T-helper 22 cell (primary cell): ENCODE measurements around the gene ATP11A.

ENCODE experiments used
- DNase-seq: peaks from one replicate; pipeline ENCODE4 v3.0.0-alpha.2; 2020; ENCODE audit warnings: low read depth

Gene ATP11A

DNA sequence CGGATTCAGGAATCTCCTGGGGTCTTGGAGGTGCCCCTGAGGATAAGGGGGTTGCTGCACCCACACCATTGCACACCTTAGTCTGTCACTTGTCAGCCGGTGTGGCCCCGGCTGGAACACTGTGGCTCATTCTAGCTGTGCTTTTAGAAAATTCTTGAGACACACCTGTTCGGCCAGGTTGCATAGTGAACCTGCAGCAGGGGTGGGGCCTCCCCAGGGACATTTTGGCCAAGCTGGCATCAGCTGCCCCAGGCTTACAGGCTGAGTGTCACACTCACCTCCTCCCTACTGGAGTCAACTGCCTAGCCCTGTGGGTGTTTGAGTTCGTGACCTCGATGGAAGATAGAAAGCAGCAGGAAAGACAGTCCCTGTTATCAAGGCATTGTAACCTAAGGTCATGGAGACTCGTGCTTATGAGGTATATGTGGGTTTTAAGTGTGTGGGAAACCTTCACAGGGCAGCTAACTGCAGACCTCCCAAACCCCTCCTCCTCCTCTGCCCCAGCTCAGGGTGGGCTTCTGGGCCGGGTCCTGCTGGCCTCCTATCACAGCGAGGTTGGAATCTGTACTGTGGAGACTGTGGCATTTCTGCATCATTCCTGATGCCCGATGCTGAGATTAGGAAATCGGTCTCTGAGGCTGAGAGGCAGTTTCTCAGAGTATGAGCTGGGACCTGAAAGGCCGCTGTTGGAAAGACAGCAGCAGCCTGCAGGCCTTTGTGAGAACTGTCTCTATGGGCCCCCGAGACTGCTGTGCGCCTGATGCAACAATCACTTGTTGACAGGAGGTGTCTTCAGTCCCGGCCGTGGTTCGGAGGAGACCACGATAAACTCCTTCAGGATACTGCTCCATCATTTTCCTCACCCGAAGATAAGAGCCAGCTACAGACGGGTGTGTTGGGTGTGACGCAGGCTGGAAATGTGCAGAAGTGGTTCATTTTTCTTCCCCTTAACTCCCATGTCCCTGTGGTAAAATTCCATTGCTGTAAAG lies 72.2 kb downstream of the ATP11A start:
- DNase-seq = no peak

DNA sequence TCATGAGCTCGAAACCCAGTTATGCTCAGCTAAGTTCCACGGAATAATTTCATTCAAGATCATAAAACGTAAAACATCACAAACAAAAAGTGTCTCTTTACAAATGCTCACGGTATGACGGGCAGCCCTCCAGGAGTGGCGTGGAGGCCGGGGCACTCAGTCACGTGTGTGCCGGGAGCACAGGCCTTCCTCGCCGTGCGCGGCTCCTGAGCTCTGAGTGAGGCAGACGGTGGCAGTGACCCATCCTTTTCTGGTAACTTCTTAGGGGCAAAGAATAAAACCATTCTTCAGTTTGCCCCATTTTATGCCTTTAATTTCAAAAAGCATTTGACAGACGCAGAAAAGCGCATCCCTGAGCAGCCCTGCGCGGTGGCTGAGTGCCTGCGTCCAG lies 72.8 kb downstream of the ATP11A start:
- no peak for DNase-seq

DNA sequence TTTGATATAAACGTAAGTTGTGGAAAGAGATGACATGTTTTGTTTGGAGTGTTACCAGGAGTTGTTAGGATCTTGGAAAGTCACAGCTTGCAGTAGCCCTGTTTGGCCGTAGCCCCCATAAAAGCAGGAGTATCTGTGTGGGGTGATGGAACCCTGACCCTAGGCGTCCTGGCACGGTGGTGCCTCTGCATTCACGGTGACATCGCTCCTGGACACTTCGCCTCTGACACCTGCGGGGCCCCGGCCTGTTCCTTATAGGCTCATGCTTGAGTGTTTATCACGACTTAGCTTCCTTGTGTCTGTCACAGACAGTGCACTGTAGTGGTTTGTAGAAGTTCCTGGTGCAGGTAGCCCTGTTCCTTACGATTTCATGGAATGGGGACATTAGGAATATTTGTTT lies 74.2 kb downstream of the ATP11A start:
- DNase-seq = no peak

DNA sequence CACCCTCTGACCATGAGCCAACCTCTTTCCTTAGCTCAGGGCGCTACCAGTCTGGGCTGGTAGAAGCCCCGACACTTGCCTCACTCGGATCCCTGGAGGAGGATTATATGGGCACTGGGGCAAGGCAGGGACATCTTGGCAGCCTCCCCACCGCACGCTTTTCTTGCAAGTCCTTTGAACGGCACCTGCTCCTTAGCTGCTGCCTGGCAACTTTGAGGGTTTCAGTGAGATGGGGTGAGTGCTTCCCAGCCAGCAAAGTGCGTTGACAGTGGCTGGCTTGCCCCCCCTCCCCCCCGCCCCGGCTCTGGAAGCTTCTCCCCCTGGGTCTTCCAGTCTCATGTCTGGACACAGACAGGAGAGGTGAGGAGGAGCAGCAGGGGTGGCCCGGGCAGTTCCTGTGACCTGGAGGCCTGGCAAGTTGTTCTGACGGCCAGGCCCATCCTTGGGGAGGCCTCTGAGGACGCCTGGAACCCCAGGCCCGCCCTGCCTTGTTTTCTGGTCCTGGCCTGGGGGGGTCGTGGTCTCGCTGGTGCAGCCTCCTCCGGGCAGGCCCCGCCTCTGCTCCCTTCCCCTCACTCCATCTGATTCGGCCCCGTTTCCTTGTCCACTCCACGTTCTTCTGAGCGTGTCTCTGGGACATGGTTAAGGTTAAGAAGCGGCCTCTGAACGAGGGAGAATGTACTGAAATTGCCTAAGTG lies 75.2 kb downstream of the ATP11A start:
- no peak for DNase-seq

DNA sequence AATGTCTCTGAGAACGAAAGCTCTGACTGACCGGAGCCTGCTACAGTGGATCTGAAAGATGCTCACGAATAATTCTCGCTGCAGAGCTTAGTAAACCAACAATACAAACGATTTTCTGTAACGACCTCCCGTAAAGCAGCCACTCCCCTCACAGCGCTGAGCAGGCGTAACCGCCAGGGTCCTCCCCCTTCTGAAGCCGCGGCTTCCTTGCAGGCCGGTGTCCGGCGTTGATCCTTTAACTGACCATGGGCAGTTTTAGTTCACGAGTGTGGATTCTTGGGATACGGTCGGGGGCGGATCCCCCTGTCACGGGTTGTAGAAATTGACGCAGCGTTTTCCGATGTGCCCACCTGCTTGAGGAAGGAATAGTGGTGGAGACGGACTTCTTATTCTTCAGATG lies 75.9 kb downstream of the ATP11A start:
- DNase-seq = no peak

DNA sequence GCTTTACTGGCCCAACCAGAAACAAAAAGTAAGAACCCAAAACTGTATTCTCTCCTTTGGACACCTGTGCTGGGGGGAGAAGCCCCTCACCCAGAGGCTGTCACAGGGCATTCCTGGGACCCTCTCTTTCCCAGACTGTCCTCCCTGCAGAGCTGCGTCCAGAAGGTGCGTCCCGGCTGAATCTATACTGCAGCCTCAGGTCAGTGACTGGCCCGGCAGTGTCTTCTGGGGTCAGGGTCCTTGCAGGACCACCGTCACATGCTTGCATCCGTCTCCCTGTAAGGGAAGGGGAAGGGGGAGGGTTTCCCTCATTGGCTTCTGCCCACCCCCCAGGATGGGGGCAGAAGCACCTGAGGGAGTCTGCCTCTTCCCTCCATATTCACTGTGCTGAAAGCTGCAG lies 76.5 kb downstream of the ATP11A start:
- no peak for DNase-seq

DNA sequence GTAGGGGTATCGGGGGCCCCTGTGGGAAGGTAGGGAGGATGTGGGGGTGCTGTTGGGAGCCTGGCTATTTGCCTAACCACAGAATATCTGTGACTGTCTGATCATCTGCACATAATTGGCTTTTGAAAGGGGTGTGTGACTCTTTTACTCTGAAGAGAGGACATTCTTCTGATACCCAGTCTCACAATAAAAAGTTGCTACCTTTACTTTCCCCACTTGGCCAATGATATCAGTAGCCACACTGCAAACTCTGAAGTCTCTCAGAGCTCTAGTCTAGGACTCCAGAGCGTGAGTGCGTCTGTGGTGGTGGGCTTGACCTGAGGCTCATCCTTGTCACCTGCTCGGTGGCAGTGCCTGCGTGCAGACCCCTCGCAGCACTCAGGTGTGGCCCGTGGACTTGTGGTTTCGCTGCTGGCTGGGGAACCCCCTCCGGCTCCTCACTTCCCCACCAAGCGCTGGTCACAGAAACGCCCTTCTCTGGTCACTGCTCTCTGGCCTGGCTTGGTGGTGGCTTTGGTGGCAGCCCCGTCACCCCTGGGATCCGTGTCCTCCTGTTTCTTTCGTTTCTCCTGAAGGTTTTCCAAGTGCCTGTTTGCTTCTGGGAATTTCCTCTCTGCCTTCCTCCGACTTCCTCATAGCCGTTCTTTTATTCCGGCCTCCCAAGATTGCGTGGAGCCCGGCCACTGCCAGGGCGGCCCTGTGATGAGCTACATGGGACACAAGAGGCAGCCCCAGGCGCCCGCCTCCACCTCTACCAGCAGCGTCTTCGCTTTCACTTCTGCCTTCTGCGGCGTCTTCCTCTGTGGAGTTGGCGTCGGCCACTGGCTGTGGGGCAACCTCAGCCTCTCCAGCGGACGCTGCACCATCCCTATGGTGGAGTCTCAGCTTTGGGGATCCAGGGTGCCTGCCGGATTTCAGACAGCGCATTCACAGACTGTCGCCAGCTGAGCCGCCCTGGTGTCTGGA lies 78.0 kb downstream of the ATP11A start:
- no peak for DNase-seq

DNA sequence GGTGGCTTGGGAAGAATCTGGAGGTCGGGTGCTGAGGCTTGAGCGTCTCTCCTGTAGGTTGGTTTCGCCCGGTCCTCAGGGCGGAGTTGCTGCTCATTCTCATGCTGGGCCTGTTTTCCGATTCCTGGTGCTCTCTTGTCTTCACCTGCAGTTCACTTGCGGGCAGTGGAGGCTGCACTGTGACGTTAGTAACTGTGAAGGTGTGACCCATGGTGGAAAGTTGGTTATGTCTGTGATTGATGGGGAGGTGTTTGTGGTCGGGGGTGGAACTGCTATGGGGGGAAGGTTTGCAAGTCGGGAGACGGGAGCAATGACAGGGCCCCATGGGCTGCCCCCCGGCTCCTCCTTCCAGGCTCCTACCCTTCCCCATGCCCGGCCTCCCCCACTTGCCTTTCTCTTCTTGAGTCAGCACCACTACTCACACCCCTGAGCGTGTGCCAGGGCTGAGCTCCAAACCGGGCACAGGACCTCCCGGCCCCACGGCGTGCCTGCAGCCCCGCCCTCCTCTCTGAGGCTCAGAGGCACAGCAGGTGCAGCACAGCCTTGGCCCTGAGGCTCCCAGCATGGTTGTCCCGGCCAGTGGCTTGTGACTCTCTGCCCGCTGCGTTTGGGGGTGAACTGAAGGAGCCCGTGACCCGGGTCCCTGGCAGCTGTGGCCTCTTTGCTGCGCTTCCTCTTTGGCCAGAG lies 79.1 kb downstream of the ATP11A start:
- no peak for DNase-seq

DNA sequence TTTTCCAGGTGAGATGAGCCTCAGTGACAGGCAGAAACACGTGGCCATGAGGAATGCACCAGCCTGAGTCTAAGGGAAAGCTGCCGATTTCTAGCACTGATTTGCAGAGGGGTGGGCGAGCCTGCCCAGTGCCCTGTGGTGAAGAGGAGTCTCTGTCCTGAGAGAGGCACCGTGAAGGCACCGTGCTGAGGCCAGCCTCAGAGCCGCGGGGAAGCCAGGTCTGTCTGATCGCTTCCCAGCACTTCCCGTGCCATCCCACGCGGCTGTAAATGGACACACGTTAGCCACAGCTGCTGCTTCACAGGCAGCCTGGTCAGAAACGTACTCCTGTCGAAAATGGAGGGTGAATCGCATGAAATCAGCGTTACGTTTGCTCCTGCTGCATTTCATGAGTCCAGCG lies 79.8 kb downstream of the ATP11A start:
- DNase-seq = no peak

DNA sequence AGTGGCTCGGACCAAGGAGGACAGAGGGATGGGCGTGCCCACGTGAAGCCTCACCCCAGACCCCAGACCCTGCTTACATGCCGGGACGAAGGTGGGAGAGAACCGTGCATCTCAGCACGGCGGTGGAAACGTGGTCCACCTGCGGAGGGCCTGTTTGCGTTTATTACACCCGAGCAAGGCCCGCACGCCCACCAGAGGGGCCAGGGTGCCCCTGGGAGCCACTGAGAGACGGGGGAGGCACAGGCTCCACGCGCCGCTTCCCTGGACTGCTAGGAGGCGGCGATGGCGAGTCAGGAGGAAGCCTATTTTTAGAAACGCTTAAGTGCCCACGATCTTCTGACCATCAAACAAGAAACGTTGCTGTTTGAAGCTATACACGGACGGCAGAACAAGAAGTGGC lies 80.7 kb downstream of the ATP11A start:
- no peak for DNase-seq

DNA sequence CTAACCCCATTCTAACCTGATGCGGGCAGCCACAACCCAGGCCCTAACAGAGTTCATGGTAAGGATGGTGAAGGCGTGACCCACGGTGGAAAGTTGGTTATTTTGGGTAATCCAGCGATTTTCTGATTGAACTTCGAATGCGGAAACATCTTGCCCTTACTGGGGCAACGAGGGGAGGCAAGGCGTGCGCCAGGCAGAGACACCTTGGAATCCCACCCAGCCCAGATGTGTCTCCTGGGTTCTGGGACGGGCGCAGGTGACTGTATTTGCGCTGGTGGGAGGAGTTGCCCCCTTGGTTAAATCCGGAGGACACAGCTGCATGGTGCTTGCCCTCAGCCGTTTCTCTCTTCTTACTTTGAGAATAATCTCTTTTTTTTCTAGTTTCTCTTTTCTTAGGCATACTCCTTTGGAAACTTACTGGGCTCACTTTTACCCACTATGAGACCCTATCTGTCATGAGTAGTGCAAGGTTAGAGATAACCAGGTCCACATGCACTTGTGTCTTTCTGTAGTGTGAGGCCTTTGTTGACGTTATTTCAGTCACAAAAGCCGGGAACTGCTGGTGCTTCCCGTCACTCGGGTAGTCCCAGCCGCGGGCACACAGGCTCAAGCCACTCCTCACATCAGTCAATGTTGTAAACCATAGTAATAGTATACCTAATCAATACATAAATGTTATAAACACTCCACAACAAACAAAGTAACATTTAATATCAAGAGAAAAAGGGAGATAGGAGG lies 81.5 kb downstream of the ATP11A start:
- DNase-seq = no peak

DNA sequence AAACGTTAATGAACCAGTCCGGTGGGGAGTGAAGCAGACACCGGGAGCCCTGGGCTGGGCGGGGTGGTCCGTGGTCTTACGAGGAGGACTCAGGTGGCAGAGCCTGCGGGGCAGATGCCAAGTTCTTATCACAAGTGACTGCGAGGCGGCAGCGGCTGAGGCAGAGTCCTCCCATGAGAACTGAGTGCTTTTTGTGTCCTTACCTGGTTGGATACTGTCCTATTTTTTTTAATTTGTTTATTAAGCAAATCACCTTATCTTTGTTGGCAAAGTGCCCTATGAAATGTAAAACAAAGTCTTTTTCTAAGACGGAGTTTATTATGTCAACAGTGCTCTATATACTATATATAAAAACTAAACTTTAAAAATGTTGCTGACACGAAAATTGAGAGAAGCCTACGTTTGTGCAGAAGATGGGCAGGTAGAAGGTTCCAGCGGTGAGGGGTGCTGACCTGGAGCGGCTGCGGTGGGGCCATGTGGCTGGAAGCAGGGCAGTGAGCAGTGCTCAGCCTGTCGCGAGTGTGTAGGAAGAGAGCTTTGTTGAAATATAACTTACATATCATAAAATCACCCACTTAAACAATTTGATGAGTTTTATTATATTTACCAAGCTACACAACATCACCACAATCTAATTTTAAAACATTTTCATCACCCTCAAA lies 82.2 kb downstream of the ATP11A start:
- no peak for DNase-seq

DNA sequence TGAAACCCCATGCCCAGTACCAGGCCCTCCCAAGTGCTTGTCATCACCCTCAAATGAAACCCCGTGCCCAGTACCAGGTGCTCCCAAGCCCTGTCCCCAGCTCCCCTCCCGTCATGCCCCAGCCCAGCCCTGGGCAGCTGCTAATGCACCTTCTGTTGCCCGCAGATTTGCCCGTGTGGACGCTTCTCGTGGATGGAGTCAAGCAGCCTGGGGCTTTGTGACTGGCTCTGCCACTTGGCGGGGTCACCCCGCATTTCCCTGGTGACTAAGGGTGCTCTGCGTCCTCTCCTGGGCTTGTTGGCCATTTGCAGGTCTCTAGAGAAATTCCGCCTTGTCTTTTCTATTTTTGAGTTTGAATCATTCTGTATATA lies 82.7 kb downstream of the ATP11A start:
- no peak for DNase-seq

DNA sequence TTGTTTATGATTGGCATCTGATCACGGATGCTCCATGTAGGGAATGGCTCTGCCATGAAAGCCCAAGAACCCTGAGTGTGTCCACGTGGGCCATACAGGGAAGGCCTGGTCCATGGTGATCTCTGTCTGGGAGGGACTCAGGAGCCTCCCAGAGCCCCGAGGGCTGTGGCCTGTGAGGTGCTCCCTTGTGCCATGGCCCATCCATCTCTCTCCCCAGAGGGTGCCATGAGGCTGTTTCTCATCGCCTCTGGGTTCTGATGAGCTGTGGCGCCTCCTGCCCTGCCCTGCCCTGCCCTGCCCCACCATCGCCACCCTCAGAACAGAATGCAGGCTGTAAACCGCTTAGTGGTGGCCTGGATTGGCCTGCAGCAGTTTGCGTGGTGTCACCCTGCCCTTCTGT lies 83.1 kb downstream of the ATP11A start:
- no peak for DNase-seq

DNA sequence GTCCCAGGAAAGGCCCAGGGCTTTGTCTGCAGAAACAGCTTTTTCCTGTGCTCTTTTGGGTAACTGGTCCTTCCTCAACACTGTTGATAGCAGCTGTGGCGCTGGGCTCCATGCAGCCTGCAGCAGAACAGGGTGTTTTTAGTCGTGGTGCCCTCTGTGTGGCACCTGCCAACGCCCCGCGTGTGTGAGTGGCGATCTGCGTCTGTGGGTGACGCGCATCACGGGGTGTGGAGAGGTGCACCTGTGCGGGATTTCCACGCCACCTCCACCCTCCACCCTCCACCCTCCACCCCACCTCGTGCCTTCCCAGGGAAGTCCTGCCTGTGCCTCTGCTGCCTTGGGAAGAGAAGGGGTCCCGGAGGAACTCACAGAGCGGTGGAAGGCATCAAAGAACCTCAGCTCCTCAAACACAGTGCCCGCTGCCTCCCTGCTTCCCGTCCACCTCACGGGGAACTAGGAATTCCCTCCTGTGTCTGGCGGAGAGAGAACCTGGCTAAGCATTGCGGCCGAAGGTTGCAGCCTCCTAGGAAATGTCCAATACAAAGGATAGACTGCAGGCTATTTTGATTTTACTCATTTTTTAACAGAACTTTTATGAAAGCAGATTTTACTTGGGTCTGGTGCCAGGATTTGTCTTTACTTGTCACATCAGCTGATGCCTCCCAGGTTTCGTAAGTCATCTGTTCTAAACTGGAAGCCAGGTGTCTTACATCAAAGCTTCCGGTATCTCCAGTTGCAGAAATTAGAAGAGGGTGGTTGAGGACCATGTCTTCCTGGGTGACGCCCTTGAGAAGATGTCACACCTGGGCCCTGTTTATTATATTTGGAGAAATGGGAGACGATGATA lies 84.0 kb downstream of the ATP11A start:
- no peak for DNase-seq

DNA sequence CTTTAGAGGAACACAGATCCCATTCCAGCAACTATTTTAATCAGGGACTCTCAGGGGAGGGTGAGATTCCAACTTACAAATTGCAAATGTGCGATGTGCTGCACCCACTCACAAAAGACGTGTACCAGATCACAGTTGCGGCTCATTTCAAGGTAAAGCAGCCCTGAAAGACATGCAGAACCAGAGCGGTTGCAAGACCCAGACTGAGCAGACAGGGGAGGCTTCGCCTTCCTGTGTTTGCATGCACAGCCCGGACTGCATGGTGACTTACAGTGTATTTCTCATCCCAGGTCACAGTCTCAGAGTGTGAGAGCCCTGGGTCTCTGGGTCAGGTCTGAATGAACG lies 84.6 kb downstream of the ATP11A start:
- DNase-seq = no peak

DNA sequence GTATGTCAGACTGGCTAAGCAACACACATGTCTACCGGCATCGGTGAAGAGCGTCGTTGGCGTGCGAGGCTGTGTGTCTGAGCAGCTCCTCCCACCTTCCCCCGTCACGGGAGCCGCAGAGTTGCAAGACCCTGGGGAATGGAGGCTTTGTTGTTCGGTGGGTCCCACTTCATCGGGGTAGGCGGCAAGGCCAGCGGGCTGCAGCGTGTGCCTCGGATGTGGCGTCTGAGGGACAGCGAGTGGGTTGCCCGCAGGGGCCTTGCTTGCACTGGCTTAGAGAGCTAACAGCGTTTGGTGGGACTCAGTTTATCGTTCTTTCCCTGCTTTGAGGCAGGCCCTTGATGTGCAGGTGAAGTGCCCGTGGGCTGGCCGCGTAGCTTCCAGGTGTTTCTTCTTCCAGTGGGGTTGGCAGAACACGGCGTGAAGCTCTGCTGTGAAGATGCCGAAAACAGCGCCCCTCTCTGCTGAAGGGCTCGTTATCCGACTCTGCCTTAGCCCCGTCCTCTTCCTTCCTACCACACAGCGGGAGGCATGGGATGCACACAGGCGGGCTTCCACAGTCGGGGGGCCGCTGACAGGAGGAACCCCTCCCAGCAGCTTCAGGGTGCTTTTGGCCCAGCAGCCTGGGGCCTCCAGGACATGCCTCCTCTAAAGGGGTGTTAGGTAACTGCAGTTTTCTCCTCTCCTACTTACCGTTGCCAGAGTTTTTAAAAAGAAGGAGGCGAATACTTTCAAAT lies 85.2 kb downstream of the ATP11A start:
- DNase-seq = no peak

DNA sequence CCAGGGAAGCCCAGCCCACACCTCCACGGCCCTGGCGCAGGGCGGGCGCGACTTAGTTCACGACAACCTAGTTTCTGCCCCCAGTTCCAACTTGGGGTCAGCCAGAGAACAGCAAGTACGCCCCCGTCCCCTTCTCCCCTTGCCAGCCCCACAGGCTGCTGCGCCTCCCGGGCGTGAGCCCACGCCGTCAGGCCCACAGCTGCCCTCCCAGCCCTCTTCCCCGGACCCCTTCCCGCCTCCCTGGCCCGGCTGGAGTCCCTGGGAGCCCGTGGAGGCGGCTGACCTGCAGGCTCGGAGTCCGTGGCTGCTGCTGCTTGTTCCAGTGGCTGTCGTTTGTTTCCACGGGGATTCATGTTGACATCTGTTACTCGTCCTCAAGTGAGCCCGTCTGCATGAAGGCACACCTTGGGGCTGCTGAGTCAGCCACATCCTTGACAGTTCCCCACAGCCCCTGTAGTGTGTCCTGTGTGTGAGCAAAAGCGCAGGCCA lies 86.0 kb downstream of the ATP11A start:
- no peak for DNase-seq

DNA sequence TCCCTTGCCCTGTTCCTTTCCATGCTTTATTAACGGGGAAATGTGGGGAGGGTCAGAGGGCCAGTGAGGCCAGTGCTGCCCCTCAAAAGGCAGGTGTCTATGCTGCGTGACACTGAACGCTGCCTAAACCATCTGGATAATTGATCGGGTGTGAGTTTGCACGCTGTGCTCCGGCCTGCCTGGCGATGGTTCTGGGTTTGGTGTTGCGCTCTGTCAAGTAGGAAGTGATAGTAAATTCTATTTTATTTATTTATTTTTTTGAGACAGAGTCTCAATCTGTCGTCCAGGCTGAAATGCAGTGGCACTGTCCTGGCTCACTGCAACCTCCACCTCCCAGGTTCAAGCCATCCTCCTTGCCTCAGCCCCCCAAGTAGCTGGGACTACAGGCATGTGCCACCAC lies 86.5 kb downstream of the ATP11A start:
- no peak for DNase-seq
